ENCODE measurements around the gene SPATA32. TPM values are rescaled to one million over a fixed set of nuclear protein-coding genes. Genes with fewer than 3 reads are reported as not detected.

SPATA32 gene
- total RNA-seq, 1 experiment from 2014 or later, result 0.81 TPM

DNA sequence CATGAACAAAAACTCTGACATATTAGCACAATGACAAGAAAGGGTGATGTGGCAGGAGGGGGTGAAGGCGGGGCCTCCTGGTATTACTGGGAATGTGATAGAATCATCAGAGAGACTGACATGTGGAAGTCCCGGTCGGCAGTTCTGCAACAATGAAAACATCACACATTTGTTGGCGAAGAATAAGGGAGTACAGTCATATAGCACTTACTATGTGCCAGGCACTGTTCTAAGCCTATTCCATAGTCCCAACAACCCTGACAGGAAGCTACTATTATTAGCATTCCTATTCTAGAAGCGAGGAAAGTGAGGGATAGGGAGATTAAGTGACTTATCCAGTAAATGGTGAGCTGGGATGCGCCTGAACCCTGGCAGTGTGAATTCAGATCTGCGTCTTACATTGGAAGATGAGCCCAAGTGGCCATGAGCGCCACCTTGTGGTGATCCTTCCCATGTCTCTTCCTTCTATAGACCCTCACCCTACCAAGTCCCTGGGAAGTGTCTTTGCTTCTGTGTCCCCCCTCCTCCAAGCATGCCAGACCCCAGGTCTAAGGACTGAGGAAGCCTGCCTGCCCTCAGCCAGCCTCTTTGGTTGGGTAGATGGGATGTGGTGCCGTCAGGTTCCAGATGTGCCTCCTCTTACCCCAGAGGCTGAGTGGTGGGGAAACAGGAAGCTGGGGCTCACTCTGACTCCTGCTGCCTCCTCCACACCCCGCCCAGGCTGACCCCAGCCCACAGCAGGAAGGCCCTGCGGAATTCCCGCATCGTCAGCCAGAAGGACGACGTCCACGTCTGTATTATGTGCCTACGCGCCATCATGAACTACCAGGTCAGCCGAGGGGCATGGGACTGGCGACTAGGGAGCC lies 26.2 kb downstream of the SPATA32 start:
- H4K5ac ChIP-seq (ENCODE audit: insufficient read length, low read depth, low read length), result no peak overlapping the region
- no peaks in the 10 kb centered on the region for H3K79me1 ChIP-seq (ENCODE audit: insufficient read depth, low read depth, low read length, poor library complexity, severe bottlenecking)
- no peak overlapping the region; a peak in 1 of 7 replicates for H3K27ac Mint-ChIP-seq
- H3K14ac ChIP-seq (ENCODE audit: insufficient read depth, low read length), result no peak overlapping the region; the same call in 1 of the 2 replicates
- no peak overlapping the region for H3K56ac ChIP-seq (ENCODE audit: insufficient read length, low read depth, low read length)
- no peak overlapping the region for H2BK20ac ChIP-seq (ENCODE audit: low read depth, low read length, poor library complexity, severe bottlenecking)
- no peaks in the 10 kb centered on the region; a peak in 2 of 5 replicates for H3K9me3 Mint-ChIP-seq
- TF ChIP-seq, protein P1, sequence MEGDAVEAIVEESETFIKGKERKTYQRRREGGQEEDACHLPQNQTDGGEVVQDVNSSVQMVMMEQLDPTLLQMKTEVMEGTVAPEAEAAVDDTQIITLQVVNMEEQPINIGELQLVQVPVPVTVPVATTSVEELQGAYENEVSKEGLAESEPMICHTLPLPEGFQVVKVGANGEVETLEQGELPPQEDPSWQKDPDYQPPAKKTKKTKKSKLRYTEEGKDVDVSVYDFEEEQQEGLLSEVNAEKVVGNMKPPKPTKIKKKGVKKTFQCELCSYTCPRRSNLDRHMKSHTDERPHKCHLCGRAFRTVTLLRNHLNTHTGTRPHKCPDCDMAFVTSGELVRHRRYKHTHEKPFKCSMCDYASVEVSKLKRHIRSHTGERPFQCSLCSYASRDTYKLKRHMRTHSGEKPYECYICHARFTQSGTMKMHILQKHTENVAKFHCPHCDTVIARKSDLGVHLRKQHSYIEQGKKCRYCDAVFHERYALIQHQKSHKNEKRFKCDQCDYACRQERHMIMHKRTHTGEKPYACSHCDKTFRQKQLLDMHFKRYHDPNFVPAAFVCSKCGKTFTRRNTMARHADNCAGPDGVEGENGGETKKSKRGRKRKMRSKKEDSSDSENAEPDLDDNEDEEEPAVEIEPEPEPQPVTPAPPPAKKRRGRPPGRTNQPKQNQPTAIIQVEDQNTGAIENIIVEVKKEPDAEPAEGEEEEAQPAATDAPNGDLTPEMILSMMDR (conservative IDR thresholded peaks at IDR 0.05), result peak; percentile 93
- H4K8ac ChIP-seq (replicated peaks; ENCODE audit: insufficient read length, low read depth, low read length), result no peak overlapping the region
- peak overlapping the region in 1 of 2 experiments; percentile 9; a peak in 1 of 5 replicates for H3K4me3 Mint-ChIP-seq
- DNase-seq, result peak; percentile 93
- H2BK120ac ChIP-seq (ENCODE audit: low read depth, low read length, poor library complexity, severe bottlenecking), result no peak overlapping the region
- H3K36me3 Mint-ChIP-seq (ENCODE audit: insufficient read depth in 1 of 3, low read depth in 3 of 3), result peaks cover 0 to 4% (median 0%) of the 10 kb centered on the region in 3 experiments; a peak in 2 of 7 replicates
- peaks cover 4% of the 10 kb centered on the region; the same call in 1 of the 2 replicates for H3K27me3 ChIP-seq (ENCODE audit: insufficient read depth, low read length)
- H3K23me2 ChIP-seq (ENCODE audit: insufficient read length, low read depth, low read length, poor library complexity, severe bottlenecking), result no peaks in the 10 kb centered on the region
- H2AFZ ChIP-seq (ENCODE audit: low read length), result no peak overlapping the region
- H2BK15ac ChIP-seq (ENCODE audit: low read depth, low read length), result no peak overlapping the region
- H3K23ac ChIP-seq (ENCODE audit: insufficient read length, low read depth, low read length), result no peak overlapping the region
- H3K4me1 Mint-ChIP-seq, result peaks cover 10 to 28% of the 10 kb centered on the region in 2 experiments
- H4K91ac ChIP-seq (ENCODE audit: insufficient read length, low read depth, low read length), result no peak overlapping the region
- H2AK5ac ChIP-seq (ENCODE audit: insufficient read length, low read length), result no peak overlapping the region
- peaks cover 47% of the 10 kb centered on the region for H3K27me3 Mint-ChIP-seq (ENCODE audit: low read depth)
- no peak overlapping the region for H3K9ac ChIP-seq (ENCODE audit: extremely low read depth, insufficient read length, low read length)
- no peaks in the 10 kb centered on the region for H4K20me1 ChIP-seq (ENCODE audit: control insufficient read depth, insufficient read depth, insufficient read length)
- no peak overlapping the region for H3T11ph ChIP-seq (ENCODE audit: low read length)
- H2BK5ac ChIP-seq (ENCODE audit: insufficient read length, low read length), result no peak overlapping the region
- H3K18ac ChIP-seq (ENCODE audit: insufficient read length, low read depth, low read length), result no peak overlapping the region
- no peaks in the 10 kb centered on the region for H3K9me3 ChIP-seq (ENCODE audit: control insufficient read depth, low read depth, low read length)
- no peak overlapping the region for H3K4me2 ChIP-seq (ENCODE audit: insufficient read depth, insufficient read length, low read length)
- no peak overlapping the region for H3K27ac ChIP-seq (ENCODE audit: insufficient read length, low read depth, low read length)
- H3K79me2 ChIP-seq (ENCODE audit: insufficient read depth, low read length), result no peaks in the 10 kb centered on the region
- no CpG with 5 or more reads among the region's 20 CpGs for whole genome bisulfite sequencing (ENCODE audit: extremely low coverage, insufficient read length, low lambda C conversion rate)
- H3K4me1 ChIP-seq (ENCODE audit: insufficient read depth, low read length), result peaks cover 7% of the 10 kb centered on the region; the same call in 1 of the 2 replicates
- H3K4ac ChIP-seq (ENCODE audit: low read depth, low read length), result no peak overlapping the region
- H2BK12ac ChIP-seq (ENCODE audit: insufficient read length, low read depth, low read length), result no peak overlapping the region
